ENCODE results near the gene CWC27.

DNA sequence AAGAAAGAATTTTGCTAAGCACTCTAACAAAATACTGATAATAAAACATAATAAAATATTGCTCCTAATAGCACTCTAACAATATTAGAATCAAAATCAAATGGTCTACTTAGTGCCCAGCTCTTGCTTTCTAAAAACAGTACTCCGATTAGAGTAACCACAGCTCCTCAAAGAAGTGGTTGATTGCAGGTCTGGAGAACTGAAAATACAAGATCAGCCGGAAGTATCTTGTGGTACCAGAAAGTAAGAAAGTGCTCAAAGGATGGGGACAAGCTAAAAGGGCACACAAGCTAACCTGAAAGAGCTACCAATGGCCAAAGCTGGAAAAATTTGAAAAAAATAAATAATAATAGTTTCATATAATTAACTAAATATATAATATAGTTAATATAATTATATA, 119.2 kb downstream of the CWC27 start:
- TF ChIP-seq, protein P1, sequence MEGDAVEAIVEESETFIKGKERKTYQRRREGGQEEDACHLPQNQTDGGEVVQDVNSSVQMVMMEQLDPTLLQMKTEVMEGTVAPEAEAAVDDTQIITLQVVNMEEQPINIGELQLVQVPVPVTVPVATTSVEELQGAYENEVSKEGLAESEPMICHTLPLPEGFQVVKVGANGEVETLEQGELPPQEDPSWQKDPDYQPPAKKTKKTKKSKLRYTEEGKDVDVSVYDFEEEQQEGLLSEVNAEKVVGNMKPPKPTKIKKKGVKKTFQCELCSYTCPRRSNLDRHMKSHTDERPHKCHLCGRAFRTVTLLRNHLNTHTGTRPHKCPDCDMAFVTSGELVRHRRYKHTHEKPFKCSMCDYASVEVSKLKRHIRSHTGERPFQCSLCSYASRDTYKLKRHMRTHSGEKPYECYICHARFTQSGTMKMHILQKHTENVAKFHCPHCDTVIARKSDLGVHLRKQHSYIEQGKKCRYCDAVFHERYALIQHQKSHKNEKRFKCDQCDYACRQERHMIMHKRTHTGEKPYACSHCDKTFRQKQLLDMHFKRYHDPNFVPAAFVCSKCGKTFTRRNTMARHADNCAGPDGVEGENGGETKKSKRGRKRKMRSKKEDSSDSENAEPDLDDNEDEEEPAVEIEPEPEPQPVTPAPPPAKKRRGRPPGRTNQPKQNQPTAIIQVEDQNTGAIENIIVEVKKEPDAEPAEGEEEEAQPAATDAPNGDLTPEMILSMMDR (IDR thresholded peaks at IDR 0.05 in 8 of 11, conservative IDR thresholded peaks at IDR 0.05 in 3 of 11): no peak
- TF ChIP-seq POLR2A (IDR thresholded peaks at IDR 0.05): no peak

All from spleen (tissue), 7 donors.